Neutrophil (primary cell): Measurements from ENCODE around the gene ATXN1.

Experiments
- H3K27ac ChIP-seq: fragments of 200-600 bp; sonication (generic); 2 replicates; pipeline ENCODE4 v1.5.1; 2016; ENCODE audit warnings: mild to moderate bottlenecking, moderate library complexity
- H3K27me3 ChIP-seq: fragments of 200-600 bp; sonication (generic); 2 replicates; pipeline ENCODE4 v1.6.0; 2016; ENCODE audit warnings: mild to moderate bottlenecking
- H3K36me3 ChIP-seq: fragments of 200-600 bp; sonication (generic); 2 replicates; pipeline ENCODE4 v1.5.1; 2017
- H3K4me1 ChIP-seq, 2 experiments: fragments of 200-600 bp in 1 of 2; sonication (generic) in 1 of 2; 1 replicate in 1 of 2; 2 replicates in 1 of 2; pipeline versions ENCODE4 v1.5.1 to v1.6.1; 2013 to 2016; ENCODE audit warnings: low read depth in 1 of 2, low read length in 1 of 2, mild to moderate bottlenecking in 1 of 2, moderate library complexity in 1 of 2; ENCODE audit not compliant: control insufficient read depth in 1 of 2, insufficient read depth in 1 of 2
- H3K4me3 ChIP-seq, 2 experiments: fragments of 200-600 bp in 1 of 2; sonication (generic) in 1 of 2; 1 replicate in 1 of 2; 2 replicates in 1 of 2; pipeline ENCODE4 v1.5.1; 2013 to 2016; ENCODE audit warnings: low read depth in 1 of 2, low read length in 1 of 2, mild to moderate bottlenecking in 1 of 2, moderate library complexity in 1 of 2
- H3K9me3 ChIP-seq: fragments of 200-600 bp; sonication (generic); 2 replicates; pipeline ENCODE4 v1.5.1; 2016
- TF ChIP-seq, protein P1 (sequence below): fragments of 200-600 bp; sonication (generic); IDR thresholded peaks from 2 replicates; pipeline ENCODE4 v1.5.1; 2016; ENCODE audit warnings: antibody characterized with exemption

Gene ATXN1

DNA sequence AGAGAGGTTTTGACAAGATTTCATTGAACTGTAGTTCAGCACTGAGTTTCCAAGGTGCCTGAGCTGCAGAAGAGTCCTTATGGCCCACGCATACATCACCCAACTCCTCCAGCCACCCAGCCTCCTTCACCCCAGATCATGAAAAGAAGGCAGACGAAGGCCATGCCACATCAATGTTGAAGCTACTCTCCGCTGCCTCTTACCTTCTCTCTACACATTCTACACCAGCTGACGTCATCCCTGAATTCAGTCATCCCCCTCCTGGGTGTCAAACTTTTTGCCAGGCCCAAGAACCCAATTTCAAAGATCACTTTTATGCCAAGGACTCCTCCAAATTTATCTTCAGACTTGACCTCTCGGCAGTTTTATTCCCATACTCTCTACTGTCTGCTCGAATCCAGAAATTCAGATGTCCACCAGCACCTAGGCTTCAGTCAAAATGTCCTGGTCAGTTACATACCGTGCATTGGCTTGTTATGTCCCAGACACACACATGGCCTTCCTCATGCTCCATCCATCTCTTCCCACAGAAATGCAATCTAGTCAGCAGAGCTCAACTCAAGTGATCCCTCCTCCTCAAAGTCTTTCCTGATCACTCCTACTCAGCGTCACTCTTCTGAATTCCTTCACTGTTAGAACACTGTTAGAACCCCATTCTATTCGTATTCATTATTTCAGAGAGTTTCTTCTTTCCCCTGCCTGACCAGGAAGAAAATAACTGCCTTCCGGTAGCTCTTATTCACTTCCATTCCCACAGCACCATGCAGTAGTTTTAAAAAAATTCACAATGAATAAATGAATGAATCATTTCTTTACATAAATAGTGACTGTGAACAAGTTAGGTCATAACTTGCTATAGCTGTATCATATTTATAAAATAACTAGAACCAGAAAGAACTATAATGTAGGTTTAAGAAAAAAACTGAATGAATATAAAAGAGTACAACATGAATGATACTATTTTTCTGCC lies 11.5 kb downstream of the ATXN1 start:
- Histone ChIP-seq H3K4me3 (no peak overlapping the region), H3K27ac (peak overlapping the region; percentile 30), H3K4me1 (peaks cover 37 to 52% of the 10 kb centered on the region in 2 experiments), H3K36me3 (peaks cover 12% of the 10 kb centered on the region), H3K27me3 (no peaks in the 10 kb centered on the region), H3K9me3 (no peaks in the 10 kb centered on the region)
- TF ChIP-seq, protein P1, sequence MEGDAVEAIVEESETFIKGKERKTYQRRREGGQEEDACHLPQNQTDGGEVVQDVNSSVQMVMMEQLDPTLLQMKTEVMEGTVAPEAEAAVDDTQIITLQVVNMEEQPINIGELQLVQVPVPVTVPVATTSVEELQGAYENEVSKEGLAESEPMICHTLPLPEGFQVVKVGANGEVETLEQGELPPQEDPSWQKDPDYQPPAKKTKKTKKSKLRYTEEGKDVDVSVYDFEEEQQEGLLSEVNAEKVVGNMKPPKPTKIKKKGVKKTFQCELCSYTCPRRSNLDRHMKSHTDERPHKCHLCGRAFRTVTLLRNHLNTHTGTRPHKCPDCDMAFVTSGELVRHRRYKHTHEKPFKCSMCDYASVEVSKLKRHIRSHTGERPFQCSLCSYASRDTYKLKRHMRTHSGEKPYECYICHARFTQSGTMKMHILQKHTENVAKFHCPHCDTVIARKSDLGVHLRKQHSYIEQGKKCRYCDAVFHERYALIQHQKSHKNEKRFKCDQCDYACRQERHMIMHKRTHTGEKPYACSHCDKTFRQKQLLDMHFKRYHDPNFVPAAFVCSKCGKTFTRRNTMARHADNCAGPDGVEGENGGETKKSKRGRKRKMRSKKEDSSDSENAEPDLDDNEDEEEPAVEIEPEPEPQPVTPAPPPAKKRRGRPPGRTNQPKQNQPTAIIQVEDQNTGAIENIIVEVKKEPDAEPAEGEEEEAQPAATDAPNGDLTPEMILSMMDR: no peak

DNA sequence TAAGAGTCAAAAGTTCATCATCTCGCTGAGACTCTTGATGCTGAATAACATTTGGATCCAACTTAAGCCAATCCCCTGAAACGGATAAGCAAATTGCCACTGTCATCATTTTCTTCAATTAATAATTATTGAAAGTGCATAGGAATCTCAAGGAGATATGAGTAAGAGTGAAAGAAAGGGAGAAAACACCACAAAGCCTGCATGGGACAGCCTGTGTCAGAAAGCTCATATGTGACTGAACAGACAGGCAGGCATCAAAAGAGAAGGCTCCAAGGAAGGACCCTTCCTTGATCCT lies 13.3 kb downstream of the ATXN1 start:
- TF ChIP-seq, protein P1: no peak
- Histone ChIP-seq H3K27me3 (no peaks in the 10 kb centered on the region), H3K9me3 (no peaks in the 10 kb centered on the region), H3K4me1 (peaks cover 30 to 34% of the 10 kb centered on the region in 2 experiments), H3K4me3 (no peak overlapping the region), H3K36me3 (peaks cover 12% of the 10 kb centered on the region), H3K27ac (no peak overlapping the region)

DNA sequence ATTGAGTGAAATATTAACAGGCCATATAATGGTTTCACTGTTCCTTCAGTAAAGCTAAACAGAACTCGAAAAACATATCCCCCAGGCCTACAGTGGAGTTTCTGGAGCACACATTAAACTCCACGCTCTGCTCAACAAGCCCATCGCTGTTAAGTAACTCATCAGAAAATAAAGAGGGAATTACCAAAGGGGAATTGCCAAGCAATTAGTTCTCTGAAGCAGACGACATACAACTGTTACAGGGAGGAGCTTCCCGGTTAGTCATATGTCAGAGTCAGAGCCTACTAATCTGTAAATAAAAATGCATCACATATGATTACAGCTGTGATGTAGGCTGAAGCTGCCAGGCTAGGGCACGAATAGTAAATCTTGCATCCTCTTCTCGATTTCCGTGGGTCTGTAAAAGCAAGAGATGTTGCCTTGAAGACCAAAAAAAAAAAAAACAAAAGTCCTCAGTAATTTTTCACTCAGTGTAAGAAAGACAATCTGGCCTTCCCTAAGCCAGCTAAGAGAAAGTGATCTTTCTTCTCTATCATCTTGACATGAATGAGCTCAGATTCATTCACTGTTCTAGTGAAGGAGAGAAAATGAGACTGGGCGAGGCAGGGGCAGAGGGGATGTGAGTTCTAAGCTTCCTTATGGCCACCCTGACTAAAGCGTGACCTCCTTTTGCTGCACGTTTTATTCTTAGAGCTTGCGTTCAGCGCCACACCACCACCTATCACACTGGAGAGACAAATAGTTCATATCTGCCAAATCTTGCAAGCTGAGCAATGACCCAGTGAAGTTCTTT lies 13.8 kb downstream of the ATXN1 start:
- Histone ChIP-seq H3K4me3 (no peak overlapping the region), H3K4me1 (peaks cover 24 to 28% of the 10 kb centered on the region in 2 experiments), H3K27ac (no peak overlapping the region), H3K36me3 (peaks cover 12% of the 10 kb centered on the region), H3K9me3 (no peaks in the 10 kb centered on the region), H3K27me3 (no peaks in the 10 kb centered on the region)
- TF ChIP-seq, protein P1: no peak

DNA sequence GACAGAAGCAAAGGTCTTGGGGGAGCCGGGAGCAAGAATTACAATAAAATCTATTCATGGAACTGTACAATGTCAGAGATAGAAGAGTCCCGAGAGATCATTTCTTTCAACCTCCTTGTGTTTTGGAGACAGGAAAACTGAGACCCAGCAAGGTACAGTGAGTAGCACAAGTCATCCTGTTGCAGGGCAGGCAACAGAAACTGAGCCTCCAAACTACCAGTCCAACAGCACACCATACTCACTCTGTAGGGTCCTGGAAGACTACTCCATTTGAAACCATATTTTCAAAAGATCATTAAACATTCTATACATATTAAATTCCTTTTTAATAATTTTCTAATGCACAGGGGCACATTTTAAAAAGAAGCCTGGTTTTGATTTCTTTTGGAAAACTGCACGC lies 14.4 kb downstream of the ATXN1 start:
- no peak overlapping the region for H3K4me3 ChIP-seq
- H3K9me3 ChIP-seq: no peaks in the 10 kb centered on the region
- peaks cover 18 to 22% of the 10 kb centered on the region in 2 experiments for H3K4me1 ChIP-seq
- H3K27me3 ChIP-seq: no peaks in the 10 kb centered on the region
- peaks cover 13% of the 10 kb centered on the region for H3K36me3 ChIP-seq
- H3K27ac ChIP-seq: no peak overlapping the region
- TF ChIP-seq, protein P1: no peak

DNA sequence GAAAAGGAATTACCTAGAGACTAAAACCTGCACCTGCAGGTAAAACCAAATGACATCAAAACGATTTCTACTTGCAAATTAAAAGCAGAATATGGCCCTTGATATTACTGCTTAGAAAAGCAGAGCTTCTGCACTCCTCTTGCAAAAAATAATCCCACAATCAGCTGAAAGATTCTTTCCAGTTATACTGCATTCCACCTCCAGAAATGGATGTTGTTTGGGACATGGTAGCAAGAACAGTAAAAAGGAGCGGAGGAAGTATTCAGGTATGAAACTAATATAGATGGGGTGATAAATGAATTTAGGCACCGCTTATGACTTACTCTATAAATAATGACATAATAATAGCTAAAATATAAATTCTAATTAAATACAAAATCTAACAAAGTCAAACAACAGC lies 14.9 kb downstream of the ATXN1 start:
- H3K4me3 ChIP-seq: no peak overlapping the region
- H3K27ac ChIP-seq: no peak overlapping the region
- peaks cover 15 to 18% of the 10 kb centered on the region in 2 experiments for H3K4me1 ChIP-seq
- TF ChIP-seq, protein P1: no peak
- no peaks in the 10 kb centered on the region for H3K27me3 ChIP-seq
- no peaks in the 10 kb centered on the region for H3K9me3 ChIP-seq
- peaks cover 16% of the 10 kb centered on the region for H3K36me3 ChIP-seq
